ENCODE measurements around the gene UMAD1. TPM values are rescaled to one million over a fixed set of nuclear protein-coding genes. Genes with fewer than 3 reads are reported as not detected.
A peak's percentile ranks its signal among the peaks of the same experiment; 100 is the strongest.

Gene UMAD1
- total and polyA plus RNA-seq, 2 of the 13 experiments (the other 11 are each of a cell fraction or from before 2014, with no cell fraction given), result 16.8 to 17.6 TPM

- ChIA-PET POLR2A (no interaction called here), CTCF (ENCODE audit: low intra/inter-chr PET ratio, low total read pairs) (no interaction called here)
- peaks cover 11% of the 10 kb centered on the region for H3K4me1 ChIP-seq (ENCODE audit: insufficient read depth, low read length)
- no peak overlapping the region for H3K9ac ChIP-seq (ENCODE audit: insufficient read depth, low read depth, low read length)
- TF ChIP-seq ZNF18 (CRISPR knock-in tag; IDR thresholded peaks at IDR 0.05; ENCODE audit: insufficient replicate concordance) (no peak), ZNF276 (CRISPR knock-in tag; IDR thresholded peaks at IDR 0.05; ENCODE audit: low read depth) (no peak), ZNF747 (CRISPR knock-in tag; IDR thresholded peaks at IDR 0.05; ENCODE audit: borderline replicate concordance) (no peak), ZNF562 (CRISPR knock-in tag; IDR thresholded peaks at IDR 0.05; ENCODE audit: borderline replicate concordance) (no peak)
- no peak for FAIRE-seq
- H3K27me3 ChIP-seq (ENCODE audit: control insufficient read depth in 1 of 2, insufficient read depth in 2 of 2, low read length in 2 of 2), result no peaks in the 10 kb centered on the region
- no peak overlapping the region for H3K4me3 ChIP-seq (replicated peaks in 1 of 3; ENCODE audit: insufficient read depth in 1 of 3, low read depth in 2 of 3, low read length in 3 of 3)
- no peaks in the 10 kb centered on the region for H4K20me1 ChIP-seq (ENCODE audit: insufficient read depth, low read length)
- 100% methylated on average over 2 of the region's 2 CpGs for WGBS (ENCODE audit: low lambda C conversion rate)
- no peaks in the 10 kb centered on the region for H3K36me3 ChIP-seq (replicated peaks in 1 of 2; ENCODE audit: control insufficient read depth in 1 of 2, insufficient read depth in 2 of 2, low read length in 2 of 2)
- no peak overlapping the region for H3K27ac ChIP-seq (ENCODE audit: extremely low read length, insufficient read depth, low read length)
- no TSS peak for BruUV-seq (replicated peaks)
- no peaks in the 10 kb centered on the region for H3K9me3 ChIP-seq (ENCODE audit: low read length)
- no peak for ATAC-seq
- intact Hi-C loops (cut with micrococcal nuclease; ENCODE audit: unreplicated experiment), result no loop called here
- H2AFZ ChIP-seq (ENCODE audit: low read length), result no peak overlapping the region
- no peak for DNase-seq (ENCODE audit: low spot score)
- in situ Hi-C loops (cut with HindIII; ENCODE audit: extremely low pct_ligation_motif_present, low pct_unique_long_range_greater_than_20kb), result no loop called here
- no peak overlapping the region for H3K4me2 ChIP-seq (ENCODE audit: low read depth, low read length)
- H3K79me2 ChIP-seq (ENCODE audit: insufficient read depth, low read length), result no peaks in the 10 kb centered on the region
These were observed 170.3 kb downstream of the UMAD1 start for GRCh38 chr7:7810826-7811225.

DNA sequence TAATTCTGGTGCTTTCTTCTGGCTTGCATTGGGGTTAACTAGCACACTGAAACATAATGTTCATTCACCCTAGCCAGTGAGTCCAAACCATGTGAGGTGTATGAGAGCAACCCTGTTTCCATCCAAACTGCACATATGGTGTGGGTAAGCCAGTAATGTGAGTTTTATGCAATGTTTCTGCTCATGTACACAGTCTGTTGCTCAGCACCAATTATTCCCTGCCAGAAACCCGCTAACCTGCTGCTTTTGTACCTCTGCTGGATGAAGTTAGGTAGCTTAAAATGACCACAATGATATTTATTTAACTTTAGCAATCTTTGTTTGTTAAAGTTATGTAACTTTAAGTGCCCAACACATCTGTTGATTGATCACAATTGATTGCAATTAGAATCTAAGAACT is 171.6 kb downstream of the UMAD1 start:
- no peaks in the 10 kb centered on the region for H3K9me3 ChIP-seq (ENCODE audit: low read length)
- peaks cover 11% of the 10 kb centered on the region for H3K4me1 ChIP-seq (ENCODE audit: insufficient read depth, low read length)
- H3K4me2 ChIP-seq (ENCODE audit: low read depth, low read length), result no peak overlapping the region
- DNase-seq (ENCODE audit: low spot score), result no peak
- ChIA-PET POLR2A (no interaction called here), CTCF (ENCODE audit: low intra/inter-chr PET ratio, low total read pairs) (no interaction called here)
- H3K9ac ChIP-seq (ENCODE audit: insufficient read depth, low read depth, low read length), result no peak overlapping the region
- no peak overlapping the region for H3K27ac ChIP-seq (ENCODE audit: extremely low read length, insufficient read depth, low read length)
- WGBS (ENCODE audit: low lambda C conversion rate), result 88% methylated on average over 1 of the region's 1 CpG
- H2AFZ ChIP-seq (ENCODE audit: low read length), result no peak overlapping the region
- no peak overlapping the region for H3K4me3 ChIP-seq (replicated peaks in 1 of 3; ENCODE audit: insufficient read depth in 1 of 3, low read depth in 2 of 3, low read length in 3 of 3)
- intact Hi-C loops (cut with micrococcal nuclease; ENCODE audit: unreplicated experiment), result no loop called here
- in situ Hi-C loops (cut with HindIII; ENCODE audit: extremely low pct_ligation_motif_present, low pct_unique_long_range_greater_than_20kb), result no loop called here
- H3K79me2 ChIP-seq (ENCODE audit: insufficient read depth, low read length), result no peaks in the 10 kb centered on the region
- TF ChIP-seq ZBTB33 (CRISPR knock-in tag; IDR thresholded peaks at IDR 0.05), result peak; percentile 76; the same call in 1 of the 2 replicates
- TF ChIP-seq MAFF (IDR thresholded peaks at IDR 0.05; ENCODE audit: low read depth, low read length), result no peak
- no peak for FAIRE-seq
- no peaks in the 10 kb centered on the region for H4K20me1 ChIP-seq (ENCODE audit: insufficient read depth, low read length)
- H3K27me3 ChIP-seq (ENCODE audit: control insufficient read depth in 1 of 2, insufficient read depth in 2 of 2, low read length in 2 of 2), result no peaks in the 10 kb centered on the region
- no TSS peak for BruUV-seq (replicated peaks)
- H3K36me3 ChIP-seq (replicated peaks in 1 of 2; ENCODE audit: control insufficient read depth in 1 of 2, insufficient read depth in 2 of 2, low read length in 2 of 2), result no peaks in the 10 kb centered on the region
- ATAC-seq, result no peak
